Suppressor macrophage treated with lipopolysaccharide for 4 hours (primary cell): ENCODE data around the gene LRRC45.
A peak's percentile ranks its signal among the peaks of the same experiment; 100 is the strongest.

Experiments used
- DNase-seq: peaks from one replicate; pipeline ENCODE4 v3.0.0-alpha.2; 2020

Gene LRRC45

GRCh38 chr17:82020572-82021106 is 2.5 kb upstream of the LRRC45 start:
- DNase-seq = no peak

GRCh38 chr17:82021107-82021899 is 1.8 kb upstream of the LRRC45 start:
- DNase-seq = peak; percentile 56

- DNase-seq = no peak
Measured at GRCh38 chr17:82021900-82022309, 1.2 kb upstream of the LRRC45 start.

GRCh38 chr17:82022310-82022980 is 660 bp upstream of the LRRC45 start, which contains the start of gene CENPX:
Gene CENPX (minus strand): TSS chr17:82022878. CDS start chr17:82022861, 17 bp downstream.
- no peak for DNase-seq

GRCh38 chr17:82023447-82024241 is 539 bp downstream of the LRRC45 start:
- DNase-seq = peak; percentile 22

- DNase-seq = no peak
Measured at GRCh38 chr17:82024859-82025258, 1.8 kb downstream of the LRRC45 start.

GRCh38 chr17:82025401-82026107 is 2.4 kb downstream of the LRRC45 start:
- DNase-seq = no peak

GRCh38 chr17:82028246-82028645 is 5.1 kb downstream of the LRRC45 start:
- DNase-seq = no peak

GRCh38 chr17:82028966-82029365 is 5.9 kb downstream of the LRRC45 start:
- no peak for DNase-seq

GRCh38 chr17:82029391-82029790 is 6.3 kb downstream of the LRRC45 start:
- no peak for DNase-seq

GRCh38 chr17:82029990-82030469 is 6.9 kb downstream of the LRRC45 start:
- no peak for DNase-seq

GRCh38 chr17:82030470-82031302 is 7.6 kb downstream of the LRRC45 start:
- peak; percentile 88 for DNase-seq

GRCh38 chr17:82031303-82031884 is 8.3 kb downstream of the LRRC45 start, which contains the start of gene RAC3:
Gene RAC3 (plus strand): TSS chr17:82031678. CDS start chr17:82031762, 84 bp downstream.
- DNase-seq = peak; percentile 32

- no peak for DNase-seq
Measured at GRCh38 chr17:82031885-82032627, 9.0 kb downstream of the LRRC45 start.

- DNase-seq = no peak
Measured at GRCh38 chr17:82033359-82034085, 10.4 kb downstream of the LRRC45 start.

- DNase-seq = no peak
Measured at GRCh38 chr17:82034371-82035011, 11.4 kb downstream of the LRRC45 start.

- no peak for DNase-seq
Measured at GRCh38 chr17:82035488-82035887, 12.4 kb downstream of the LRRC45 start.

GRCh38 chr17:82035956-82036633 is 13.0 kb downstream of the LRRC45 start:
- DNase-seq = no peak
